GM18508 (cell line): ENCODE measurements around the gene MT1G.
"Not testable (repeated sequence)": the region's sequence is repeated elsewhere in the genome, so short reads cannot be mapped to it uniquely, and the experiment has no call there.

ENCODE experiments used
- ATAC-seq: cut with Tn5 transposase; IDR thresholded peaks from one replicate; pipeline ENCODE4 v1.9.1; 2021; ENCODE audit warnings: moderate number of reproducible peaks; ENCODE audit not compliant: insufficient read depth, unreplicated experiment

Gene MT1G

GRCh38 chr16:56623637-56624036, 44.2 kb downstream of the MT1G start:
- no peak for ATAC-seq

- not testable (repeated sequence) for ATAC-seq
These were observed 44.7 kb downstream of the MT1G start for GRCh38 chr16:56623184-56623583.

GRCh38 chr16:56621665-56622445, 46.0 kb downstream of the MT1G start:
- ATAC-seq = not testable (repeated sequence)

DNA sequence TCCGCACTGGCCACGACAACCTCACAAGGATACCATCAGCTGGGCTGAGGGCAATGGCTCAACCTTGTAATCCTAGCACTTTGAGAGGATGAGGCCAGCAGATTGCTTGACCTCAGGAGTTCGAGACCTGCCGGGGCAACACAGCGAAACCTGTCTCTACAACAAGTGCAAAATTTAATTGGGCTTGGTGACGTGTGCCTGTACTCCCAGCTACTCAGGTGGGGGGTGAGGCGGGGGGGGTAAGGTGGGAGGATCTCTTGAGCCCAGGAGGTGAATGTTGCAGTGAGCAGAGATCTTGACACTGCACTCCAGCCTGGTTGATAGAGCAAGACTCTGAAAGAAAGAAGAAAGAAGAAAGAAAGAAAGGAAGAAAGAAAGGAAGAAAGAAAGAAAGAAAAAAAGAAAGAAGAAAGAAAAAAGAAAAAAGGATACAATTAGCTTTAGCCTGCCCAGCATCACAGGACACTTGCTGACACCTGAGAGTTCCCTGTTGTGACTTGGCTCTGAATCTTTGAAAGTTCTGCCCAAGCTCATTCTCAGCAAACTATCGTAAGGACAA, 47.4 kb downstream of the MT1G start:
- ATAC-seq = no peak

DNA sequence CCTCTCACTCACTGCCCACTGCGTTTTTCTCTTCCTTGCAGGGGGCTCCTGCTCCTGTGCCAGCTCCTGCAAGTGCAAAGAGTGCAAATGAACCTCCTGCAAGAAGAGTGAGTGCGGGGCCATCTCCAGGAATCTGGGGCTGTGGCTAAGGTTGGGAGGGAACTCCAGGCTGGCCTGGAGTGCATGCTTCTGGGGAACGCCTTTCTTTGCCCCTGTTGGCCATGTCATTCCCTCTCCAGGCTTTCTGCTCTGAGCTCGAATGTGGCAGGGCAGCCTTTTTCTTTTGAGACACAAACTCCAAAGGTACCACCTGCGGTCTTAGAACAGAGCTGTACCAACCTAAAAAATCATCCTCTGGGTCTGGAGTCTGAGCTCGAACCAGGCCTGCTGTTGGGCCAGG, 49.7 kb downstream of the MT1G start:
- ATAC-seq = no peak

DNA sequence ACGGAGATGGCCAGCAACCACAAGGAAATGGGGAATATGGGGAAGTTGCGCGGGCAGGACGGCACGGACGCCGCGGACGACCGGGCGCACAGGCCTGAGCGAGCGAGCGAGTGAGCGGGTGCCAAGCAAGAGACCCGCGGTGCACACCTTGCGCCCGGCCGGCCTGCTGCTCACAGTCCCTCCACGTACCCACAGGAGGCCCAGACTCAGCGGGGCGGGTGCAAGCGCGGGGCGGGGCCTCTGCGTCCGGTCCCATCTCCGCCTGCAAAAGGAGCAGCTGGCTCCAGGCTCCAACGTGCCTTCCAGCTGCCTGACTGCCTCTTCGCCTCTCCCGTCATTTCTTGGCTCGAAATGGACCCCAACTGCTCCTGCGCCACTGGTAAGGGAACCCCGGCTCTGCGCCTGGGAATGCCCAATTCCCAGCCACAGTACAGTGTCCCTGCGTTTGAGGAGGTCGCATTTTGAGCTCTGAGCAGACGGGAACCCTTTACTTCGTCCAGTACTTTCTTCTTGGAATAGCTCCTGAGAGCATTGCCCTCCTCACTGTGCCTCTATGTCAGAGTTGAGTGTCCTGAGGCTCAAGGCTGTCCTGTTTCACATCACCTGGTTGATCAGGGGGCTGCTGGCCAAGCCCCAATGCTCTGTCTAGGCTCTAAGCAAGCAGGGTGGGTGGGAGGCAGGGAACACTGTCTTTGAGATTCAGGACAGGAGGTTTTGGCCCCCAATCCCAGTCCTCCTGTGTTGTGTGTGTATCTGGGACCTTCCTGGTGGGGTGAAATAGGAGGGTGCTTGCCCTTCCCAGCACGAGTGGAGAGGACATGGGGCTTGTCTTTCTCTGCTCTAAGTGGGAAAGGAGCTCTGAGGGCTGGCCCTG, 50.4 kb downstream of the MT1G start:
- ATAC-seq = no peak
